ENCODE data around the gene FOXM1.
A peak's percentile ranks its signal among the peaks of the same experiment; 100 is the strongest.

Gene FOXM1, protein sequence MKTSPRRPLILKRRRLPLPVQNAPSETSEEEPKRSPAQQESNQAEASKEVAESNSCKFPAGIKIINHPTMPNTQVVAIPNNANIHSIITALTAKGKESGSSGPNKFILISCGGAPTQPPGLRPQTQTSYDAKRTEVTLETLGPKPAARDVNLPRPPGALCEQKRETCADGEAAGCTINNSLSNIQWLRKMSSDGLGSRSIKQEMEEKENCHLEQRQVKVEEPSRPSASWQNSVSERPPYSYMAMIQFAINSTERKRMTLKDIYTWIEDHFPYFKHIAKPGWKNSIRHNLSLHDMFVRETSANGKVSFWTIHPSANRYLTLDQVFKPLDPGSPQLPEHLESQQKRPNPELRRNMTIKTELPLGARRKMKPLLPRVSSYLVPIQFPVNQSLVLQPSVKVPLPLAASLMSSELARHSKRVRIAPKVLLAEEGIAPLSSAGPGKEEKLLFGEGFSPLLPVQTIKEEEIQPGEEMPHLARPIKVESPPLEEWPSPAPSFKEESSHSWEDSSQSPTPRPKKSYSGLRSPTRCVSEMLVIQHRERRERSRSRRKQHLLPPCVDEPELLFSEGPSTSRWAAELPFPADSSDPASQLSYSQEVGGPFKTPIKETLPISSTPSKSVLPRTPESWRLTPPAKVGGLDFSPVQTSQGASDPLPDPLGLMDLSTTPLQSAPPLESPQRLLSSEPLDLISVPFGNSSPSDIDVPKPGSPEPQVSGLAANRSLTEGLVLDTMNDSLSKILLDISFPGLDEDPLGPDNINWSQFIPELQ

DNA sequence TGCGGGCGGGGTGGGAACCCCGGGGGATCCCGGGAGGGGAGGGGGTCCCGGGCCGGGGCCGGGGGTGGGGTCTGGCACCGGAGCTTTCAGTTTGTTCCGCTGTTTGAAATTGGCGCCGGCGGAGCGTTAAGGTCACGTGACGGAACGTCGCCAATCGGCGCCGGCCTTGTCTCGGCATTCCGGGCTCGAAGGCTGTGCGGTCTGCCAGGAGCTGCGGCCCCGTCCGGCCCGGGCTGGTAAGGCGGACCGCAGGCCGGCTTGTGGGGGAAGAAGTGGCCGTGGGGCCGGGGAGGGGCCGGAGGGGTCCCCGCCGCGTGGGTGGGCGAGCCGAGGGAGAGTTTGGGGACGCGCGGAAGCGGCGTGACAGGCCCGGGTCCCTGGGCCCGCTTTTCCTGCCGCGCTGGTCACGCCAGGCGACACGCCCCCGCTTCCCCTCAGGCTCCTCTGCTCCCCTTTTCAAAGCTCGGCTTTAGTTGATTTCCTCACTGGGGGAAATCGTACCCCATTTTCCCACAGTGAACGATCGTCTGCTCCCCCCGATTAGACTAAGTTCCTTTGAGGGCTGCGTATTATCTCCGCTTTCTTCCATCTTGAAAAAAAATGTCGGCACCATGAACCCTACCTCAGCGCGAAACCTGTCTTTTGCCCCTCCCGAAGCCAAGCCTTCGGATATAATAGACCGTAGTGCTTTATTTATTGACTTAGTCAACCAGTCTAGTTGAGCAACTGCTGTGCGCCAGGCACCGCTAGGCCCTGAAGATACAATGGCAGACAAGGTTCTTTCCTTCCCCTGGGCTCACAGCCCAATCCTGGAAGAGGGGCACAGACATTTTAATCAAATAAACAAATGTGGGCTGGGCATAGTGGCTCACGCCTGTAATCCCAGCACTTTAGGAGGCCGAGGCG, at the start of gene FOXM1, which contains the start of gene RHNO1:
FOXM1 (minus strand) TSS at position 128 of the 906 bp plus-strand sequence. CDS start 2,696 bp downstream, outside the sequence.
RHNO1 (plus strand) TSS at position 177 of the 906 bp plus-strand sequence. CDS start 8,144 bp downstream, outside the sequence.
- DNase-seq (ENCODE audit: low read depth): peak; percentile 76

DNA sequence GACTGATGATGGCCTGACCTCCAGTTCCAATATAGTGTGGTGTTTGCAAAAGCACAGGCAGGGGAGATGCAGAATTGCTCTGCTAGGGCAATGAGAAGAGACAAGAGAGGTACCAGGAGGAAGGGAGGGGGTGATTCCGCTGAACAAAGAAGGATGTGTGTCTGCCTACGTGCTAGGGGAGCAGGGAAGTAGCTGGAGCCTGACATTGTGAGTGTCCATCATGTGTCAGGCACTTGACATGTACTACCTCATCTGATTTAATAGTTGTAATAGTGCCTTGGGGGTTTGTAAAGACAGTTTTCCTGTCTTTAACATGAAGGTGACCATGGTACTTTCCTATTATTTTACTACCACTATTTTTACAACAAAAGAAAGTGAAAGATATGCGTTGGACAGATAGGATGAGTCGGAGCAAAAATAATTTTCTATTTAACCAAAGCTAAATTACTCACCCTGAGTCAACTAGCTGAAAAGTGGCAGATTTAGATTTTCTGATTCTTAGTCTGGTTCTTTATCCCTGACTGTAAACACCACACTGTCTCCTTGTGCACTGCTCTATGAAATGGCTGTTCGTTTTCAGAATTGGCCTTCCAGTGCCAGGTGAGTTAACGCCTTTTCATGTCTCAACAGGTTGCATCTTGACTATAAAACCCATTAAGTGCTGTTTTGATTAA, 48.5 kb upstream of the FOXM1 start:
- DNase-seq (ENCODE audit: low read depth): no peak

GRCh38 chr12:2924019-2924418, 47.0 kb upstream of the FOXM1 start:
- no peak for DNase-seq (ENCODE audit: low read depth)

GRCh38 chr12:2923057-2923456, 46.1 kb upstream of the FOXM1 start:
- DNase-seq (ENCODE audit: low read depth): no peak

- no peak for DNase-seq (ENCODE audit: low read depth)
Observed at GRCh38 chr12:2922329-2922728, 45.4 kb upstream of the FOXM1 start.

GRCh38 chr12:2919249-2919648, 42.3 kb upstream of the FOXM1 start:
- no peak for DNase-seq (ENCODE audit: low read depth)

GRCh38 chr12:2912216-2912575, 35.2 kb upstream of the FOXM1 start:
- no peak for DNase-seq (ENCODE audit: low read depth)

DNA sequence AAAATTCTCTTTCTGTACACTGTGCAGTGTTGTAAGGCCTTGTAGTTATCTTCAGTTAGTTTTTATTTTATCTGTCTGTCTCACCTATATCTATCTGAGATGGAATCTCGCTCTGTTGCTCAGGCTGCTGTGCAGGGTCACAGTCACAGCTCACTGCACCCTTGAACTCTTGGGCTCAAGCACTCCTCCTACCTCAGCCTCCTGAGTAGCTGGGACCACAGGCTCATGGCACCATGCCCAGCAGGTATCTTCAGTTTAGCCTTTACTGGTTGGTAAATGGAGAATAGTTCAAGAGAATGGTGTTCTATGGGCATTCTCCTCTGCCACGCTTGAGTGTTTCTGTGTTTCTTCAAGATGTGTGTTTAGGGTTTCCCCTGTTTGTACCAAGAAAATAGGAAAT, 27.3 kb upstream of the FOXM1 start:
- DNase-seq (ENCODE audit: low read depth): no peak

GRCh38 chr12:2902272-2902880, 25.4 kb upstream of the FOXM1 start:
- no peak for DNase-seq (ENCODE audit: low read depth)

- no peak for DNase-seq (ENCODE audit: low read depth)
Observed at GRCh38 chr12:2900642-2901041, 23.7 kb upstream of the FOXM1 start.

DNA sequence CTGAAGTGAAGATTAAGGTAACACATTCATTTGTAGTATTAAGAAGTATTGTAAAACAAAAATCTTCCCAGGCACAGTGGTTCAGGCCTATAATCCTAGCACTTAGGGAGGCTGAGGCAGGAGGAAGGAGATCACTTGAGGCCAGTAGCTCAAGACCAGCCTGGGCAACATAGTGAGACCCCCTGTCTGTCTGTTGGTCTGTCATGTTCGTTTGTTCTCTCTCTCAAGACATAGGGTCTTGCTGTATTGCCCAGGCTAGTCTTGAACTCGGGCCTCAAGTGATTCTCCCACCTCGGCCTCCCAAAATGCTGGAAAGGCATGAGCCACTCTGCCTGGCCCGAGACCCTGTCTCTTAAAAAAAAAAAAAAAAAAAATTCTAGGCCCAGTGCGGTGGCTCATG, 20.4 kb upstream of the FOXM1 start:
- DNase-seq (ENCODE audit: low read depth): no peak

GRCh38 chr12:2895511-2895910, 18.5 kb upstream of the FOXM1 start:
- DNase-seq (ENCODE audit: low read depth): no peak

GRCh38 chr12:2895051-2895451, 18.1 kb upstream of the FOXM1 start:
- no peak for DNase-seq (ENCODE audit: low read depth)

DNA sequence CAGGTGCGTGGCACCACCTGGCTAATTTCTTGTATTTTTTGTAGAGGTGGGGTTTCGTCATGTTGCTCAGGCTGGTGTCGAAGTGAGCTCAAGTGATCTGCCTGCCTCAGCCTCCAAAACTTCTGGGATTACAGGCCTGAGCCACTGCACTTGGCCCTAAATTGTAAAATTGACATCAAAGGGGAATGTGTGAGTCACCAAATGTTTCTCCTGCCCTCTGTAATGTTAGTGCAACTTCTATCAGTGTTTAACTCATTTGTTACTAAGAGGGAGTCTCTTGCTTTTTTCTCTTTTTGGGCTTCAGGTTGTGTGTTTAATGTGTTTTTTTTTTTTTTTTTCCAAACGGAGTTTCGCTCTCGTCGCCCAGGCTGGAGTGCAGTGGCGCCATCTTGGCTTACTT, 16.0 kb upstream of the FOXM1 start:
- DNase-seq (ENCODE audit: low read depth): no peak

DNA sequence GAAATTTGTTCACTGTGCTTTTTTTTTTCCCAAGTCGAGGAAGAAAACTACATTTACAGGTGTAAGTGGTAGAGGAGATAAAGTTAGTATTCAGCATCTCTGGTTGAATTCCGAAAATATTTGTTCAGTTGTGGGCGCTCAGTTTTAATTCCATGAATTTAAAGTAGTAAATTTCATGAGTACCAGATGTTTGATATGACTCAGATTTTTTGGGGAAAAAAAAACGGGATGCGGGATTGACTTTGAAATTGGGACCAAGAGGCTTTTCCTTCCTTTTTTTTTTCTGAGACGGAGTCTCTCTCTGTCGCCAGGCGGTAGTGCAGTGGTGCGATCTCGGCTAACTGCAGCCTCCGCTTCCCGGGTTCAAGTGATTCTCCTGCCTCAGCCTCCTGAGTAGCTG, 15.3 kb upstream of the FOXM1 start:
- DNase-seq (ENCODE audit: low read depth): no peak

DNA sequence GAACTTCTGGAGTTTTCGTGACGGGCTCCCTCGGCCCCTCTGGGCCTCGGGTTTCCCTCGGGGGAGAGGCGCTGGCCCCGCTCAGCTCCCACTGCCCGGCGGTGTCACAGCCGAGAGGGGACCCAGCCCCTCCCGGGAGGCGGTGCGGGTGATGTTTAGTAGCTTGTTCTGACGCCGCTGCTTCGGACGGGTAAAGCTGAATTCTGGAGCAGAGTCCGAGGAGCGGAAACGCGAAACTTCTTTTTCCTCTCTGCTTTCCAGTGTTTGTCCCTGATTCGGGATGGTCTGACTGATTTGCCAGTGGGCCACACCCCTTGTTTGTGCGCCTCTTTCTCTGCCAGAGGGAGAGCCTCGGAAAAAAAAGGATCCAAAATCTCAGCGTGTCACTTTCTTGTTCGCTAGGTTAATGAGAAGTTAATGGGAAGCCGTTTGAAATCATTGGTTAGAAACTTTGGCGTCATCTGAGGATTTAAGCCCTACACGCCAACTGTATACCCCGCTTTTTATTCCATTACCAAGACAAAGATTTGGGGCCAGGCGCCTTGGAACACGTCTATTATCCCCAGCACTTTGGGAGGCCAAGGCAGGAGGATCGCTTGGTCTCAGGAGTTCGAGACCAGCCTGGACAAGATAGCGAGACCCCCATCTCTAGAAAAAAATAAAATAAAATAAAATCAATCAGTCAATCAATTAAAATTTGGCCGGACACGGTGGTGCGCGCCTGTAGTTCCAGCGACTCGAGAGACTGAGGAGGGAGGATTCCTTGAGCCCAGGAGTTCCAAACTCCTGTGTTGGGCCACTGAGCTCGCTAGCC, 14.5 kb upstream of the FOXM1 start:
- DNase-seq (ENCODE audit: low read depth): no peak

DNA sequence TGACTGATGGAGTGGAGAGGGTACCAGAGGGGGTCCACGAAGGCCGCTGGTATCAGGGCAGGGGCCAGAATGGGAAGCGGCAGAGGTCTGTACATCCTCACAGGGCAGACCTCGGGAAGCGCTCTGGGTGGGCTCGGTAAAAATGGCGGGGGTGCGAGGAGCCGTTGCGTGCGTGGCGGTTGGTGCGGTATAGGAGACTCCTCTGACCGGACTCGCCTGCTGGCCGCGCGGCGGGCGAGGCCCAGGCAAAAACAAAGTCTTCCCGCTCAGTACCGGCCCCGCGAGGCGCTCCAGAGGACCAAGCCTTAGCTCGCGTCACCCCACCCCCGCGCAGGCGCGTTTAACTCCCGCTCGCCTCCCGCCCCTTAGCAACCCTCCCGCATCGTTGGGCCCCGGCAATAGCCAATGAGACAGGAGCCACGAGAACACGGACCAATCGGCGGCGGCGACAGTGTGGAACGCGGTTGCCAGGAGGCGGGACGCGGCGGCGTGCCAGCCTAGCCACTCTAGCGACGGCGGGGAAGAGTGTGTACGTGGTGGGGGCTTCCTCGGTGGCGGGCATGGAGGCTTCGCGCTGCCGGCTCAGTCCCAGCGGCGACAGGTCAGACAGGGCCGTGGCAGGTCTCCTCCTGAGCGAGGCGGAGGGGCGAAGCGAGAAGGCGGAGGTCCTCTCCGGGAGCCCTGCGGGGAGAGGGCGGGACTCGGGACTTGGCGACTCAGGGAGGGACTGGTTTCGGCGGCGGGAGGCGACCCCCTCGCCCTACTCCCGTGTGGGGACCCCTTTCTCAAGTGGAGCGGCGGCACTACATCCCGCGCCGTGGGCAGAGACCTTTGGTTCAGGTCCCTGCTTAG, 13.6 kb upstream of the FOXM1 start, which contains the start of gene TULP3:
TULP3 (plus strand) TSS at position 504 of the 852 bp plus-strand sequence; CDS start at position 561, 57 bp downstream.
- peak; percentile 98 for DNase-seq (ENCODE audit: low read depth)

- DNase-seq (ENCODE audit: low read depth): no peak
Observed at GRCh38 chr12:2890001-2890387, 13.0 kb upstream of the FOXM1 start.

DNA sequence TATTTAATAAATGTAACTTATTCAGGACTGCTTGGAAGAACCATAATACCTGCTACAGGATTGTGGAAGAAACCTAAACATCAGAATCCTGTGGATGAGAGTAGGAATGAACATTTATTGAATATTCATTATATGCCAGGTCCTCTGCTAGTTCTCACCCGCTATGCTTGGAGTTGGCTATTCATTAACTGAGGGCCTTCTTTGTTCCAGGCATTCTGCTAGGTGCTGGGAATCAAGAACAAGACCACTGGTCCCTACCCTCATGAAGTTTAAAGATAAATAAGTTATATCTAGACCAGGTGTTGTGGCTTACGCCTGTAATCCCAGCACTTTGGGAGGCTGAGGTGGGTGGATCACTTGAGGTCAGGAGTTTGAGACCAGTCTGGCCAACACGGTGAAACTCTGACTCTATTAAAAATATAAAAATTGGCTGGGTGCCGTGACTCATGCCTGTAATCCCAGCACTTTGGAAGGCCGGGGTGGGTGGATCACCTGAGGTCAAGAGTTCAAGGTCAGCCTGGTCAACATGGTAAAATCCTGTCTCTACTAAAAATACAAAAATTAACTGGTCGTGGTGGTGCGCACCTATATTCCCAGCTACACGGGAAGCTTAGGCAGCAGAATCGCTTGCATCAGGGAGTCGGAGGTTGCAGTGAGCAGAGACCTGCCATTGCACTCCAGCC, 9.9 kb upstream of the FOXM1 start:
- DNase-seq (ENCODE audit: low read depth): no peak
